AG09309 (cell line): Measurements from ENCODE around the gene NKD2.

Source experiments
- DNase-seq: peaks from one replicate; pipeline ENCODE4 v3.0.0-alpha.2; 2010; ENCODE audit warnings: low read depth
- H3K4me3 ChIP-seq: 2 replicates; pipeline ENCODE4 v1.5.1; 2011; ENCODE audit warnings: mild to moderate bottlenecking, low read depth, low read length, moderate library complexity; ENCODE audit not compliant: control insufficient read depth
- TF ChIP-seq, protein P1 (sequence below): IDR thresholded peaks from 2 replicates; pipeline ENCODE4 v1.5.1; 2011; ENCODE audit warnings: mild to moderate bottlenecking, low read depth, low read length, inconsistent platforms; ENCODE audit not compliant: insufficient read depth, control insufficient read depth; ENCODE audit errors: missing control alignments

The NKD2 gene

DNA sequence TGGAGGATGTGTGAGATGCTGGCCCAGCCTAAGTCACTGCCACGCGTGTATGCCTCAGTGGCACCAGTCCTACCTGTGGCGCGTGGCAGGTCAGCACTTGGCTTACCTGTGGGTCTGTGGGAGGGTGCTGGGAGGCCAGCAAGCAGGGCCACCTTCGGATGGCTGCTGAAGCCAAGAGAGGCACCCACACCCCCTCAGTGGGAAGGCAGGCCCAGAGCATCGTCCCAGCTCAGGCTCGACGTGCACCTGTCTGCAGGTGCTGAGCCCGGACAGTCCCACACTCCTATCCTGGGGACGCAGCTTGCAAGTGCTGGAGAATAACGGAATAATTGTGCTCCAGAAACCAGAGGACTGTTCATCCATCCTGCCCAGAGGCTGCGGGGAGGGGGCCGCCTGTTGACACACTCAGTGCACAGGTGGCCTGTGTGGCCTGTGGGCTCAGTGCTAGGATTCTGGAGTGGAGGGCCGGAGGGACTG is 24.0 kb downstream of the NKD2 start:
- TF ChIP-seq, protein P1, sequence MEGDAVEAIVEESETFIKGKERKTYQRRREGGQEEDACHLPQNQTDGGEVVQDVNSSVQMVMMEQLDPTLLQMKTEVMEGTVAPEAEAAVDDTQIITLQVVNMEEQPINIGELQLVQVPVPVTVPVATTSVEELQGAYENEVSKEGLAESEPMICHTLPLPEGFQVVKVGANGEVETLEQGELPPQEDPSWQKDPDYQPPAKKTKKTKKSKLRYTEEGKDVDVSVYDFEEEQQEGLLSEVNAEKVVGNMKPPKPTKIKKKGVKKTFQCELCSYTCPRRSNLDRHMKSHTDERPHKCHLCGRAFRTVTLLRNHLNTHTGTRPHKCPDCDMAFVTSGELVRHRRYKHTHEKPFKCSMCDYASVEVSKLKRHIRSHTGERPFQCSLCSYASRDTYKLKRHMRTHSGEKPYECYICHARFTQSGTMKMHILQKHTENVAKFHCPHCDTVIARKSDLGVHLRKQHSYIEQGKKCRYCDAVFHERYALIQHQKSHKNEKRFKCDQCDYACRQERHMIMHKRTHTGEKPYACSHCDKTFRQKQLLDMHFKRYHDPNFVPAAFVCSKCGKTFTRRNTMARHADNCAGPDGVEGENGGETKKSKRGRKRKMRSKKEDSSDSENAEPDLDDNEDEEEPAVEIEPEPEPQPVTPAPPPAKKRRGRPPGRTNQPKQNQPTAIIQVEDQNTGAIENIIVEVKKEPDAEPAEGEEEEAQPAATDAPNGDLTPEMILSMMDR, result no peak

DNA sequence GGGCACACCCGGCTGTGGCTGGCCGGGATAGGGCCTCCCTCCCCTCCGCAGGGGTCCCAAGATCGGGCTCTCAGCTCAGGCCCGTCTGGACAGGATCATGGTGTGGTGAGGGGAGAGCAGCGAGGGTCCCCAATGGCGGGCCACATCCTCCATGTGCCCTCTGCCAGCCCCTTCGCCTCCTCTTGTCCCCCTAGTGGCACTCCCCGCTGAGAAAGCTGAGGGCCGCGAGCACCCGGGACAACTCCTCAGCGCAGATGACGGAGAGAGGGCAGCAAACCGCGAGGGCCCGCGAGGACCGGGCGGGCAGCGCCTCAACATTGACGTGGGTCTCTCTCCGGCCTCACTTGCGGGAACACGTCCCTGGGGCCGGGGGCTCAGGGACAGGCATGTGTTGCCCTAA is 24.6 kb downstream of the NKD2 start:
- TF ChIP-seq, protein P1, result no peak
- no peak for DNase-seq
- H3K4me3 ChIP-seq, result no peak overlapping the region

More for the DNA sequence above, 24.0 kb downstream of the NKD2 start:
- no peak for DNase-seq
- no peak overlapping the region for H3K4me3 ChIP-seq

DNA sequence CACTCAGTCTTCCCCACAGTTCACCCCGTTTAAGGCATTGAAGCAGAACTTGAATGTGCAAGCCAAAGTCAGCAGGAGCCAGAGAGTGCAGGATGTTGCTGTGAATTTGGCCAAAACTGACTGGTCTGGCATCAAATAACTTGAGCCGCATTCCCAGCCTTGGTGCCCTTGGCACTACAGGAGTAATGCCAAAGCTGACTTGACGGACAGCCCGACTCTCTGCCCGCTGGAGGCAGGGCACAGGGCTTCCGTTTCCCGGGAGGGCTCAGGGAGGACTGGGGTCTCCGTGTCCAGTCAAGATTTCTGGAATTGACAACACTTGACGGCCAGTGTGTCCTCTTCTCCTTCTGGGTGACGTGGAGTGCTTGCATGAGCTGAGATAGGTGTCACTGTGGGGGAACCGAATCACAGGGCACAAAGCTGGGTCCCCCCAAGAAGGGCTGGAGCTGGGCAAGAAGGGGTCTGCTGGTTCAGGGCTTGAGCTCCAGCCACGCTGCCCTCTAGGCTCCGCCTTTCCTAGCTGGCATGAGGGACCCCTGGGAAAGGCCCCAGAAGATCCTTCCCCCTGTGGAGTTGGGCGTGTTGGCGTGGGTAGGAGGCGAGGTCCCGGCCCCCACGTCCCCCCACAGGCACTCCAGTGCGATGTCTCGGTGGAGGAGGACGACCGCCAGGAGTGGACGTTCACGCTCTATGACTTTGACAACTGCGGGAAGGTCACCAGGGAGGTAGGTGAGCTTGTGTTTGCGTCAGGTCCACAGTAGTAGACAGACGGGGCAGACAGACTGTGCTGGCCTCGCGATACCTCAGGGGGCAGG is 25.2 kb downstream of the NKD2 start:
- no peak for DNase-seq
- TF ChIP-seq, protein P1, result no peak
- no peak overlapping the region for H3K4me3 ChIP-seq

DNA sequence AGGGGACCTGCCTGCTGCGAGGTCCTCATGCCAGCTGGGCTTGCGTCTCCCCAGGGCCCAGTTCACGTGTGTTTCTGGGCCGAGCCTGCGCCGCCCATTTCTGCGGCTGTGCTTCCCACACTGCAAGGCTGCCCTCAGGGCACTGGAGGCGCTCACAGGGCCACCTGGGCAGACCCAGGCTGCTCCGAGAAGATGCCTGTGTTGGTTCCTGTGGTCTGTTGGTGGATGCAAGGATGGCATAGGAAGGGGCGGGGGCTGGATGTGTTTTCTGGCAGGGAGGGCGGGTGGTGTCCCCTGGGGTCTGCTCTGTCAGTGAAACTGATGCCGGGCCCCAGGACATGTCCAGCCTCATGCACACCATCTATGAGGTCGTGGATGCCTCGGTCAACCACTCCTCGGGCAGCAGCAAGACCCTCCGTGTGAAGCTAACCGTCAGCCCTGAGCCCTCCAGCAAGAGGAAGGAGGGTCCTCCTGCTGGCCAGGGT is 25.9 kb downstream of the NKD2 start:
- no peak overlapping the region for H3K4me3 ChIP-seq
- DNase-seq, result no peak
- TF ChIP-seq, protein P1, result no peak

DNA sequence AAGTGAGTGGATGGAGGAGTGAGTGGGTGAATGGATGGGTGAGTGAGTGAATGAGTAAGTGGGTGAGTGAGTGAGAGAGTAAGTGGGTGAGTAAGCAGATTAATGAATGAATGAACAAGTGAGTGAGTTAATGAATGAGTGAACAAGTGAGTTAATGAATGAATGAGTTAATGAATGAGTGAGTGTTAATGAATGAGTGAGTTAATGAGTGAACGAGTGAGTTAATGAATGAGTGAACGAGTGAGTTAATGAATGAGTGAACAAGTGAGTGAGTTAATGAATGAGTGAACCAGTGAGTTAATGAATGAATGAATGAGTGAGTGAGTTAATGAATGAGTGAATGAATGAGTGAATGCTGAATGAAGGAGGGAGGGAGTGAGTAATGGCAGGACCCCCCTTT is 26.4 kb downstream of the NKD2 start:
- TF ChIP-seq, protein P1, result no peak
- no peak overlapping the region for H3K4me3 ChIP-seq
- DNase-seq, result no peak

DNA sequence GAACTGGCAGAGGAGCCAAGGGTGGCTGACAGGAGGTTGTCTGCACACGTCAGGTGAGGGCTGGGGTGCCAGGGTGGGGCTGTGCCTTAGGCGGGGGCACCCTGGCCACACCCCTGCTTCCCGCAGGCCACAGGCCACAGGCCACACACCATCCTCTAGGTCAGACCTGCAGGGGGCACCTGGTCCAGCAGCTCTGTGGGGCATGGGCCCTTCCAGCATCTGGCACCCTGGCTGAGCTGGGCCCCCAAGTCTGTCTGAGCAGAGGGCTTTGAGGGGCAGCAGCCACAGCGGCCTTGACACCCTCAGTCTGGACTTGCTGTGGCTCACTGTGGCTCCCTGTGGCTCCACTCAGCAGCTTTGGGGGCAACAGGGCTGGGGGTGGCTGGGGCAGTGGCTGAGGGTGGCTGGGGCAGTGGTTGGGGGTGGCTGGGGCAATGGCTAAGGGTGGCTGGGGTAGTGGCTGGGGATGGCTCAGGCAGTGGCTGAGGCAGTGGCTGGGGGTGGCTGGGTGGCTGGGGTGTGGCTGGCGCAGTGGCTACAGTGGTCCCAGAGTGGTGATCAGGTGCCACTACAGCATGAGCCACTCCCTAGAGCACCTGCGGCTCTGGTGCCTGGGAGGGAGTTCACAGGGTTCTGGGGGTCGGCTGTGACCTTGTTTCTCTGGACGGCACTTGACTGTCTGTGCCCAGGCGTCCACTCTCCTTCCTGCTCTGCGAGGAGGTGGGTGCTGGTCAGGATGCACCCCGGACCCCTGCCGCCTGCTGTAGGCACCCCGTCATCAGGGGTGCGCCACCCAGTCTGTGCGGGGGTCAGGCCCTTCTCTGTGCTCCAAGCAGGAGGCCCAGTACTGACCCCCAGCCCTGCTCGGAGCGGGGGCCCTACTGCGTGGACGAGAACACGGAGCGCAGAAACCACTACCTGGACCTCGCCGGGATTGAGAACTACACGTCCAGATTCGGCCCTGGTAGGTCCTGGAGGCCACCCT is 27.1 kb downstream of the NKD2 start:
- TF ChIP-seq, protein P1, result no peak
- H3K4me3 ChIP-seq, result no peak overlapping the region
- DNase-seq, result no peak
